HUDEP-2 (cell line): ENCODE results near the gene PIK3CD.
"Not testable (repeated sequence)": the region's sequence is repeated elsewhere in the genome, so short reads cannot be mapped to it uniquely, and the experiment has no call there.

Source experiments
- DNase-seq, 76 experiments: peaks; one replicate each; lab custom pipeline; 2025; ENCODE audit not compliant: unreplicated experiment in 76 of 76; lab: John Stamatoyannopoulos, UW

PIK3CD gene

DNA sequence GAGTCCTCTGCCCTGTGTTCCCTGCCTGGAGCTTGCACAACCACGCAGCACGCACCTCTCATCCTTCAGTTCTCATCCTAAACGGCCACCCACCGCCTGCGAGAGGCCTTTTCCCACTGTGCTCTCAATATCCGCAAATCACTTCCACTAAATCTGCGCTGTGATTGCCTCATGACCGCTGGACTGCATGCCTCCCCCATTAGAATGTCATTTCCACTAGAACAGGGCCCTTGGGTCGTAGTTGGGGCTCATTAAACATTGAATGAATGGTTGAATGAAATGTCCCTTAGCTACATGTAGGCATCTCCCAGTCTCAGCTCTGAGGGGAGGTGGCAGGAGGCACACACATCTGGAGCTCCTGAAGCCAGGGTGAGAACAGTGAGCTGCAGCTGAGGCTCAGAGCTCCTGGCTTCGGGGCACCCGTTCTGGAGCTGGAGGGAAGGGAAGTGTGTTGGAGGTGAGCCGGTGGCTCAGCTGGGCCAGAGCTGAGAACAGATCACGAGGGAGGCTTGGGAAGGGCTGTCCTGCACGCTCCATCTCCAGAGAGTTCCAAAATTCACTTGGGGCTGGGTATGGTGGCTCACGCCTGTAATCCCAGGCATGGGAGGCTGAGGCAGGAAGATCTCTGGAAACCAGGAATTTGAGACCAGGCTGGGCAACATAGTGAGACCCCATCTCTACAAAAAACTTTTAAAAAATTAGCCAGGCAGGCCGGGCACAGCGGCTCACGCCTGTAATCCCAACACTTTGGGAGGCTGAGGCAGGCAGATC is 32.4 kb upstream of the PIK3CD start:
- DNase-seq: no peak

DNA sequence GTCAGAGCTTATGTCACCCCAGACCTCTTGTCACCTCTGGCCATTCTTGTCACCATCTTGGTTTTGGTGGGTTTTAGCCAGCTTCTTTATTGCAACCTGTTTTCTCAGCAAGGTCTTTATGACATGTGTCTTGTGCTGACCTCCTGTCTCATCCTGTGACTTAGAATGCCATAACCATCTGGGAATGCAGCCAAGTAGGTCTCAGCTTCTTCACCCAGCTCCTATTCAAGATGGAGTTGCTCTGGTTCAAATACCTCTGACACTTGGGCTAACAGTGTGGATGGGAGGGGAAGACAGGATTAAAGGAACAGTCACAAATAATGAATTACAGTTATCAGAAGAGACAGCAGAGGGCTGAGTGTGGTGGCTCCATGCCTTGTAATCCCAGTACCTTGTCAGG is 30.5 kb upstream of the PIK3CD start:
- DNase-seq: no peak

DNA sequence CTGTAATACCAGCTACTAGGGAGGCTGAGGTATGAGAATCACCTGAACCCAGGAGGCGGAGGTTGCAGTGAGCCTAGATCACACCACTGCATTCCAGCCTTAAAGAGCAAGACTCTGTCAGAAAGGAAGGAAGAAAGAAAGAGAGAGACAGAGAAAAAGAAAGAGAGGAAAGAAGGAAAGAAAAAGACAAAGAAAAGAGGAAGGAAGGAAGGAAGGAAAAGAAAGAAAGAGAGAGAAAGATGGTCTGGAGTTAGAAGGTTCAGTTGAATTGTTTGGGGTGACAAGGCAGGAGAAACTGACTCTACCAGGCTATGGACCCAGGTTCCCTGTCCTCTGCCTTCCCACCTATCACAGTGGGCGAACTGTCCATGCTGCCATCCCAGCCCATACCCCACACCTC is 27.4 kb upstream of the PIK3CD start:
- DNase-seq: no peak

- not testable (repeated sequence) for DNase-seq
Measured at GRCh38 chr1:9625030-9625429, 26.5 kb upstream of the PIK3CD start.

GRCh38 chr1:9626201-9626608 is 25.3 kb upstream of the PIK3CD start:
- no peak for DNase-seq

- DNase-seq: no peak
Measured at GRCh38 chr1:9628541-9629444, 22.7 kb upstream of the PIK3CD start.

- DNase-seq: no peak
Measured at GRCh38 chr1:9629445-9630201, 21.9 kb upstream of the PIK3CD start.

DNA sequence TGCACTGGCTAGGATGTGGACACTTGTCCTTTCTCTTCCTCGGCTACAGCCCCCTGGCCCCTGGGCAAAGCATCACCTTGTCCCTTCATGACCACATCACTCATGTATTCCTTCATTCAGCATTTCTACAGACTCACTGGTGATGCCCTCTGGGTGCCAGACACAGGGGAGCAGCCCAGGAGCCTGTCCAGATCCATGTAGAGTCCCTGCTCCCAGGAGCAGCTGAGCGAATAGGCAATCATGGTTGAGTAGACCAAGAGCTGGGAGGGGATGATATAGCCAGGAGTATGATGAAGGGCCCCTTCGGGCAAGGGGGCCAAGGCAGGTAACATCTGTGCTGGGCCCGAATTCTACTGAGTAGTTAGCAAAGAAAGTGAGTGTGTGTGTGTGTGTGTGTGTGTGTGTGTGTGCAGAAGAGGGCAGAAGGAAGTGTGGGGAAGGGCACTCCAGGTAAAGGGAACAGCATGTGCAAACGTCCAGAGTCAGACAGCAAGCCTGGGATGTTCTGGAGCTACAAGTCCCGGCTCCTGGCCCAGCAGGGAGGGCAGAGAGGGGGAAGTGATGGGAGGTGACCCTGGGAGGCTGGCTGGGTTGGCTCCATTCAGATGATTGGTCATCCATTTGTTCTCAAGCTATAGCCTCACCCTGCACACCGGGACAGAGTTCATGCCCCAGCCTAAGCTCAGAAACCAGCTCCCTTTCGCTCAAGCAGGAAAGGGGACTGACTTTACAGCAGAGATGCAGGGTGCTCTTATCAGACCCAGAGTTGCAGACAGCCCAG is 21.0 kb upstream of the PIK3CD start:
- no peak for DNase-seq

DNA sequence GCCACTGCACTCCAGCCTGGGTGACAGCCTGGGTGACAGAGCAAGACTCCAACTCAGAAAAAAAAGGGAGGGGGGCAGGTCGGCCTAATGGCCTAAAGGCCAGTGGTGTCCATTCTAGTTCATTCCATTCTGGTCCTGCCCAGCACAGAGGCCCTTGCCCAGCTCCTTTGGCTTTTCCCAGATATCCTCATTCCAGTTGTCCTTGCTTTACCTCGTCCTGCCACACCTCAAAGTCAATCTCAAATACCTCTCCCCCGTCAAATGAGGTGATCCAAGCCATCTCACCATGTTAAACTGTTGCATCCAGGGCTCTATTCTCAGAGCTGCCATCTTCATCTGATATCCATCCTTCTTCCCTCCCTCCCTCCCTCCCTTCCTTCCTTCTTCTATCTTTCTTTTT is 19.9 kb upstream of the PIK3CD start:
- DNase-seq: no peak

DNA sequence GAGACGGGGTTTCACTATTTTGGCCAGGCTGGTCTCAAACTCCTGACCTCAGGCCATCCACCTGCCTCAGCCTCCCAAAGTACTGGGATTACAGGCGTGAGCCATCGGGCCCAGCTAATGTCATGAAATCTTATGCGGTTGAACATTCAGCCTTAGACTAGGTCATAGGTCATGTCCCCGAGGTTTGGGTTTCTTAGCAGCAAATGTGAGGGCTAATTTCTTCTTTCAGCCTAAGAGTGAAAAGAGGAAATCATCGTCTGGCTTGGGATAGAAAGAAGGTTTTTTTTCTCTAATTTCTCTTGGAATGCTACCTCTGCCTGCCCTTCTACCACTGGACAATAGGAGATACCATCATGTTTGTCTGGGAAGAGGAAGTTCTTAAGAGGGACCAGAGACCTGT is 18.0 kb upstream of the PIK3CD start:
- DNase-seq: no peak

DNA sequence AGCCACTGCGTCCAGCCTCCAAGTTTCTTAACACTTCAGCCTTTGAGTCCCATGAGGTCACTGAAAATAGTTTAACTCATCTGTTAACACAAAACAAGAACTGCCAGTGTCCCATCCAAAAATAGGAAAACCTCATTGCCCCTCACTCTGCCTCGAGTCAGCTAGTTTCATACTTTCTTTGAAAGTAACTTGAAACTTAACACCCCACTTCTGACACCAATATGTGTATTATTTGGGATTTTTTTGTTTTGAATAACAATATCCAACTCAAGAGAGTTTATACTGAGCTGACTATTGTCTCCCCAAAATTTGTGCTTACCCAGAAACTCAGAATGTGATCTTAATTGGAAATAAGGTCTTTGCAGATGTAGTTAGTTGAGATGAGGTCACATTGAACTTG is 16.9 kb upstream of the PIK3CD start:
- no peak for DNase-seq

GRCh38 chr1:9639227-9639626 is 12.3 kb upstream of the PIK3CD start:
- DNase-seq: no peak

DNA sequence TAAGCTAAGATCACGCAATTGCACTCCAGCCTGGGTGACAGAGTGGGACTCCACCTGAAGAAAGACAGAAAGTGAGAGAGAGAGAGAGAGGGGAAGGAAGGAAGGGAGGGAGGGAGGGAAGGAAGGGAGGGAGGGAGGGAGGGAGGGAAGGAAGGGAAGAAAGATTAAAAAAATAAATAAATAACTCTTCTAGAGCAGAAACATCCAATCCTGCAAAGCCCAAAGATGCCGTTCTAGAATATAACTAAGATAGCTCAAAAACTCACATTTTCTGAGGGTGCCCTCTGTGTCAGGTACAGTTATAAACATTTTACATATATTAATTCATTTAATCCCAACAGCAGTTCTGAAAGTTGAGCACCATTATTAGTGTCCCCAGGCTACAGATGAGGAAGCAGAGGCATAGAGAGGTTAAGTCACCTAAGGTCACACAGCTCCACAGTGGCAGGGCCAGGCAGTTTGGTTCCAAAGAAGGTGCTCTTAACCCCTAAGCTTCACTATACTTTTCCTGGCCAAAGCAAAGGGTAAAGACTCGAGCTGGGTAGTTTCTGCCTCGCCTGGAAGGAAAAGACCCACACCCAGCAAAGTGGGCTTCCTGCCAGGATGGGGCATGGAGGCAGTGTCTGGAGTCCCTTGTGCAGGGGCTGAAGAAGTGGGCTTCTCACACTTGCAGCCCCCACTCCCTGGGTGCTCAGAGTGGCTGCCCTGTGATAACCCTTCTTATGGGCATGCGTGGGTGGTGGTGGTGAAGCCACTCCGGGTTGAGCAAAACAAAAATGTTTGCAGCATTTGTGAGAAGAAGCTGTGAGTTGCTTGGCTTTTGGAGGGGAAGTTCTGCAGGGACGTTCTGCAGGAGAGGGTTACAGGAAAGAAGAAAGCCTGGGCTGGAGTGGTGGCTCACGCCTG is 7.9 kb upstream of the PIK3CD start:
- no peak for DNase-seq

- no peak for DNase-seq
Measured at GRCh38 chr1:9646037-9646436, 5.5 kb upstream of the PIK3CD start.

GRCh38 chr1:9648171-9648570 is 3.4 kb upstream of the PIK3CD start:
- no peak for DNase-seq

GRCh38 chr1:9649769-9650168 is 1.8 kb upstream of the PIK3CD start:
- DNase-seq: no peak

DNA sequence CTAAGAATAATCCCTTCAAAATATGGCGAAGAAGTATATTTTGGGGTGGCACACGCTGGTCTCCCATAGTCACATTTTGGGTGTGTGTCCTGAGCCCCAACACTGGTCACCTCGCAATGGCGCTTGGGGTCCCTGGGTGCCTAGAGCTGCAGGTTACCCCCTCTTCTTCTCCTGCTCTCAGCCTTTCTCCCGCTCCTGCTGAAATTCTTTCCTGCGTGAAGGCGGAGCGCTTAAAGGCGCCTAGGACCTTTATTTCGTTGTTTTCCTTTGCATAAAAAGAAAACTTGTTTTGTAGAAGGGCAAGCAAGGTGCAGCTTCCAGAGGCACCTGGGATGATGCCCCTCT is 339 bp upstream of the PIK3CD start:
- no peak for DNase-seq

DNA sequence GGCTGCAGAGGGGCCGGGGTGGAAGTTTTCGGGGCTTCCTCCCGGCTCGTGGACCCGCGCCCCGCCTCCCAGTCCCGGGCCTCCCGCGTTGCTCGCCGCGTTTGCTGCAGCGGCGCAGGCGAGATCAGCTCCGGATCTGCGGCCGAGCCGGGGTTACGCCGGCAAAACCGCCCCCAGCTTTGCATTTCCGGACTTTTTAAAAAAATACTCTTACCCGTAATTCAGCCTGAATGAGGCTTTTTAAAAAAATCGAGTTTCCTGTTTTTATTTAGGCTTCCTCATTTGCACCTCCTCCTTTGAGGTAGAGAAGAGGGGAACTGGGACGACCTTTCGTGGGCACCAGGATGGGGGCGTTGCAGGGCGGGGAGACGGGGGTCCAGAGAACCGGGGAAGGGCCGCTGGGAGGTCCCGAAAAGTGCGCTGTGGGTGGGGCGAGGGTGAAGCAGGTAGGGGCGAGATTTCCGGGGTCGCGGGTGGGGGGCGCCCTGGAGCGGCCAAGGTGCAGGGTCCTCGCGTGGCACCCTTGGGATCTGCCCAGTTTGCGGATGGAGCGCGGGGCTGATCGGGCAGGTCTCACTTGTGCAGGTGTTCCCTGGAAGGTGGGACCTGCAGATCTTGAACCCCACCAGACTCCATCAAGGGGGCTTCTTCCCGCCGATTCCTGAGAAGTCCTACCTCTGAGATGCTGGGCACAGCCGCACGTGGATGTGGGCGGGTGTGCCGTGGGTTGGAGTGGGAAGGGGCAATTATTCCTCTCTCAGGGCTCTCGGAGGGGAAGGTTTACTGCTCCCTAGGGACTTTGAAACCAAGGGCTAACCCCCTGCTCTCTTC is 1.1 kb downstream of the PIK3CD start:
- no peak for DNase-seq

GRCh38 chr1:9653210-9653490 is 1.6 kb downstream of the PIK3CD start:
- DNase-seq: no peak
